ENCODE results near the gene DEPDC7. TPM values are rescaled to one million over a fixed set of nuclear protein-coding genes. Genes with fewer than 3 reads are reported as not detected.

DEPDC7 gene
- total and polyA plus RNA-seq, 9 of the 15 experiments (the other 6 are each of a cell fraction or from before 2014, with no cell fraction given) = 5.4 to 19.9 (median 12.0) TPM

DNA sequence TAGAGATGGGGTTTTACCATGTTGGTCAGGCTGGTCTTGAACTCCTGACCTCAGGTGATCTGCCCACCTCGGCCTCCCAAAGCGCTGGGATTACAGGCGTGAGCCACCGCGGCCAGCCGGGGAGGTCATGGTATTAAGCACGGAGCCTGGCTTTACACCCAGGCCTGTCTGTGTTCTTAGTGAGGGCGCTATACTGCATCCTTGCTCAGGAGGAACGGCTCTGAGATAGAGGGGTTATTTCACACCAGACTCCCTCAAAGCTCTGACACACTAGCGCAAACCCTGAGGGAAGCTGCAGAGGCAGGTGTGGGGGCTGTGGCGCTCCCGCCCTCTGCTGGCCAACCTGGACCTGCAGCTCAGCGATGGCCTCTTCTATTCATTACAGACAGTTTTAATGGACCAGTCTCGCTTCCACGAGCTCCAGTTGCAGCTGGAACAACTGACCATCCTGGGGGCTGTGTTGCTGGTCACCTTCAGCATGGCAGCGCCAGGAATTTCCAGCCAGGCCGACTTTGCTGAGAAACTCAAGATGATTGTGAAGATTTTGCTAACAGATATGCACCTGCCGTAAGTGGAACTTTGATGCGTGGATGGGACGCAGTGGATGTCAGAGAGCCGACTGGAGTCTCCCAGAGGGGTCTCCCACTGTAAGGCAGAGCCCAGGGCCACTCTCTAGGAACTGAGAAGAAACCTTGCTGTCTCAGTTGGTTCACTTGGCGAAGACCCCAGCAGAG is 49.9 kb downstream of the DEPDC7 start (continued):
- TF ChIP-seq, protein P1, sequence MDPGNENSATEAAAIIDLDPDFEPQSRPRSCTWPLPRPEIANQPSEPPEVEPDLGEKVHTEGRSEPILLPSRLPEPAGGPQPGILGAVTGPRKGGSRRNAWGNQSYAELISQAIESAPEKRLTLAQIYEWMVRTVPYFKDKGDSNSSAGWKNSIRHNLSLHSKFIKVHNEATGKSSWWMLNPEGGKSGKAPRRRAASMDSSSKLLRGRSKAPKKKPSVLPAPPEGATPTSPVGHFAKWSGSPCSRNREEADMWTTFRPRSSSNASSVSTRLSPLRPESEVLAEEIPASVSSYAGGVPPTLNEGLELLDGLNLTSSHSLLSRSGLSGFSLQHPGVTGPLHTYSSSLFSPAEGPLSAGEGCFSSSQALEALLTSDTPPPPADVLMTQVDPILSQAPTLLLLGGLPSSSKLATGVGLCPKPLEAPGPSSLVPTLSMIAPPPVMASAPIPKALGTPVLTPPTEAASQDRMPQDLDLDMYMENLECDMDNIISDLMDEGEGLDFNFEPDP (CRISPR knock-in tag; IDR thresholded peaks at IDR 0.05) = no peak
- TF ChIP-seq SP2 (IDR thresholded peaks at IDR 0.05; ENCODE audit: extremely low read depth, low read depth, low read length, poor library complexity, severe bottlenecking) (no peak), TRIM28 (IDR thresholded peaks at IDR 0.05) (no peak), RBM39 (optimal IDR thresholded peaks at IDR 0.05; ENCODE audit: low read depth, low read length) (no peak), U2AF1 (optimal IDR thresholded peaks at IDR 0.05; ENCODE audit: low read depth, low read length) (no peak), ZBED1 (IDR thresholded peaks at IDR 0.05) (no peak), GATAD2A (IDR thresholded peaks at IDR 0.05) (no peak), ZKSCAN3 (CRISPR knock-in tag; IDR thresholded peaks at IDR 0.05) (no peak), HCFC1 (IDR thresholded peaks at IDR 0.05; ENCODE audit: low read depth, low read length) (0 out of 2 replicates have a peak, but pooled peaks have one; percentile 19), SAP30 (IDR thresholded peaks at IDR 0.05; ENCODE audit: borderline replicate concordance, insufficient read depth, low read depth, low read length, poor library complexity, severe bottlenecking) (no peak), ETV6 (IDR thresholded peaks at IDR 0.05; ENCODE audit: borderline replicate concordance in 1 of 2, low read depth in 2 of 2, low read length in 1 of 2) (no peak), ETV6 (CRISPR knock-in tag; IDR thresholded peaks at IDR 0.05; ENCODE audit: borderline replicate concordance) (no peak), ZNF766 (CRISPR knock-in tag; conservative IDR thresholded peaks at IDR 0.05) (no peak), ARID2 (IDR thresholded peaks at IDR 0.05) (0 out of 2 replicates have a peak, but pooled peaks have one; percentile 18)
- TF ChIP-seq, protein P2, sequence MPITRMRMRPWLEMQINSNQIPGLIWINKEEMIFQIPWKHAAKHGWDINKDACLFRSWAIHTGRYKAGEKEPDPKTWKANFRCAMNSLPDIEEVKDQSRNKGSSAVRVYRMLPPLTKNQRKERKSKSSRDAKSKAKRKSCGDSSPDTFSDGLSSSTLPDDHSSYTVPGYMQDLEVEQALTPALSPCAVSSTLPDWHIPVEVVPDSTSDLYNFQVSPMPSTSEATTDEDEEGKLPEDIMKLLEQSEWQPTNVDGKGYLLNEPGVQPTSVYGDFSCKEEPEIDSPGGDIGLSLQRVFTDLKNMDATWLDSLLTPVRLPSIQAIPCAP (CRISPR knock-in tag; IDR thresholded peaks at IDR 0.05; ENCODE audit: borderline replicate concordance) = no peak
- TF ChIP-seq, protein P3, sequence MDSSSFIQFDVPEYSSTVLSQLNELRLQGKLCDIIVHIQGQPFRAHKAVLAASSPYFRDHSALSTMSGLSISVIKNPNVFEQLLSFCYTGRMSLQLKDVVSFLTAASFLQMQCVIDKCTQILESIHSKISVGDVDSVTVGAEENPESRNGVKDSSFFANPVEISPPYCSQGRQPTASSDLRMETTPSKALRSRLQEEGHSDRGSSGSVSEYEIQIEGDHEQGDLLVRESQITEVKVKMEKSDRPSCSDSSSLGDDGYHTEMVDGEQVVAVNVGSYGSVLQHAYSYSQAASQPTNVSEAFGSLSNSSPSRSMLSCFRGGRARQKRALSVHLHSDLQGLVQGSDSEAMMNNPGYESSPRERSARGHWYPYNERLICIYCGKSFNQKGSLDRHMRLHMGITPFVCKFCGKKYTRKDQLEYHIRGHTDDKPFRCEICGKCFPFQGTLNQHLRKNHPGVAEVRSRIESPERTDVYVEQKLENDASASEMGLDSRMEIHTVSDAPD (CRISPR knock-in tag; IDR thresholded peaks at IDR 0.05) = no peak
- TF ChIP-seq, protein P4, sequence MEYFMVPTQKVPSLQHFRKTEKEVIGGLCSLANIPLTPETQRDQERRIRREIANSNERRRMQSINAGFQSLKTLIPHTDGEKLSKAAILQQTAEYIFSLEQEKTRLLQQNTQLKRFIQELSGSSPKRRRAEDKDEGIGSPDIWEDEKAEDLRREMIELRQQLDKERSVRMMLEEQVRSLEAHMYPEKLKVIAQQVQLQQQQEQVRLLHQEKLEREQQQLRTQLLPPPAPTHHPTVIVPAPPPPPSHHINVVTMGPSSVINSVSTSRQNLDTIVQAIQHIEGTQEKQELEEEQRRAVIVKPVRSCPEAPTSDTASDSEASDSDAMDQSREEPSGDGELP (CRISPR knock-in tag; IDR thresholded peaks at IDR 0.05; ENCODE audit: borderline replicate concordance) = peak; percentile 21; the same call in 1 of the 2 replicates
- TF ChIP-seq, protein P5, sequence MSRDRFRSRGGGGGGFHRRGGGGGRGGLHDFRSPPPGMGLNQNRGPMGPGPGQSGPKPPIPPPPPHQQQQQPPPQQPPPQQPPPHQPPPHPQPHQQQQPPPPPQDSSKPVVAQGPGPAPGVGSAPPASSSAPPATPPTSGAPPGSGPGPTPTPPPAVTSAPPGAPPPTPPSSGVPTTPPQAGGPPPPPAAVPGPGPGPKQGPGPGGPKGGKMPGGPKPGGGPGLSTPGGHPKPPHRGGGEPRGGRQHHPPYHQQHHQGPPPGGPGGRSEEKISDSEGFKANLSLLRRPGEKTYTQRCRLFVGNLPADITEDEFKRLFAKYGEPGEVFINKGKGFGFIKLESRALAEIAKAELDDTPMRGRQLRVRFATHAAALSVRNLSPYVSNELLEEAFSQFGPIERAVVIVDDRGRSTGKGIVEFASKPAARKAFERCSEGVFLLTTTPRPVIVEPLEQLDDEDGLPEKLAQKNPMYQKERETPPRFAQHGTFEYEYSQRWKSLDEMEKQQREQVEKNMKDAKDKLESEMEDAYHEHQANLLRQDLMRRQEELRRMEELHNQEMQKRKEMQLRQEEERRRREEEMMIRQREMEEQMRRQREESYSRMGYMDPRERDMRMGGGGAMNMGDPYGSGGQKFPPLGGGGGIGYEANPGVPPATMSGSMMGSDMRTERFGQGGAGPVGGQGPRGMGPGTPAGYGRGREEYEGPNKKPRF (IDR thresholded peaks at IDR 0.05; ENCODE audit: low read depth, low read length) = no peak
- TF ChIP-seq, protein P6, sequence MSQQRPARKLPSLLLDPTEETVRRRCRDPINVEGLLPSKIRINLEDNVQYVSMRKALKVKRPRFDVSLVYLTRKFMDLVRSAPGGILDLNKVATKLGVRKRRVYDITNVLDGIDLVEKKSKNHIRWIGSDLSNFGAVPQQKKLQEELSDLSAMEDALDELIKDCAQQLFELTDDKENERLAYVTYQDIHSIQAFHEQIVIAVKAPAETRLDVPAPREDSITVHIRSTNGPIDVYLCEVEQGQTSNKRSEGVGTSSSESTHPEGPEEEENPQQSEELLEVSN (IDR thresholded peaks at IDR 0.05; ENCODE audit: borderline replicate concordance in 1 of 2, extremely low read depth in 1 of 2, insufficient read depth in 1 of 2, insufficient read length in 1 of 2, low read depth in 1 of 2, low read length in 1 of 2, poor library complexity in 1 of 2, severe bottlenecking in 1 of 2) = no peak
